Stimulated activated CD4-positive, alpha-beta T cell treated with anti-CD3 and anti-CD28 coated beads, Interleukin-12 subunit alpha, Interleukin-12 subunit beta, amount 100 ng/mL, for 48 hours (primary cell): Measurements from ENCODE around the gene DAZAP1.

Source experiments
- DNase-seq, 3 donors: peaks; one replicate each; pipeline ENCODE4 v3.0.0-alpha.2; 2020; ENCODE audit warnings: low read depth in 2 of 3, low spot score in 1 of 3

DAZAP1 gene

GRCh38 chr19:1407528-1408299 is at the start of gene DAZAP1:
DAZAP1 (plus strand) TSS chr19:1407586; CDS start chr19:1407774, 188 bp downstream.
- DNase-seq = no peak

GRCh38 chr19:1360126-1360817 is 47.1 kb upstream of the DAZAP1 start:
- no peak for DNase-seq

- no peak for DNase-seq
Observed at GRCh38 chr19:1360818-1361461, 46.4 kb upstream of the DAZAP1 start.

GRCh38 chr19:1361601-1362386 is 45.6 kb upstream of the DAZAP1 start:
- DNase-seq = no peak

GRCh38 chr19:1362387-1363257 is 44.8 kb upstream of the DAZAP1 start:
- DNase-seq = no peak

- no peak for DNase-seq
Observed at GRCh38 chr19:1363599-1363998, 43.8 kb upstream of the DAZAP1 start.

GRCh38 chr19:1364070-1364704 is 43.2 kb upstream of the DAZAP1 start:
- no peak for DNase-seq

GRCh38 chr19:1365319-1366269 is 41.8 kb upstream of the DAZAP1 start:
- no peak for DNase-seq

GRCh38 chr19:1366296-1366695 is 41.1 kb upstream of the DAZAP1 start:
- no peak for DNase-seq

- DNase-seq = no peak
Observed at GRCh38 chr19:1366899-1367870, 40.2 kb upstream of the DAZAP1 start.

- DNase-seq = no peak
Observed at GRCh38 chr19:1369214-1369805, 38.1 kb upstream of the DAZAP1 start.

GRCh38 chr19:1370579-1371361 is 36.6 kb upstream of the DAZAP1 start:
- DNase-seq = no peak

- no peak for DNase-seq
Observed at GRCh38 chr19:1373042-1373533, 34.3 kb upstream of the DAZAP1 start.

- DNase-seq = no peak
Observed at GRCh38 chr19:1373534-1374249, 33.7 kb upstream of the DAZAP1 start.

- DNase-seq = no peak
Observed at GRCh38 chr19:1374250-1374577, 33.2 kb upstream of the DAZAP1 start.

GRCh38 chr19:1376415-1376805 is 31.0 kb upstream of the DAZAP1 start:
- no peak for DNase-seq
